ENCODE data around the gene UCK1. TPM values are rescaled to one million over a fixed set of nuclear protein-coding genes. Genes with fewer than 3 reads are reported as not detected.
"Not testable (repeated sequence)": the region's sequence is repeated elsewhere in the genome, so short reads cannot be mapped to it uniquely, and the experiment has no call there.

UCK1 gene
- total RNA-seq, 2 donors from 2014 or later = 23.3 to 23.7 TPM

DNA sequence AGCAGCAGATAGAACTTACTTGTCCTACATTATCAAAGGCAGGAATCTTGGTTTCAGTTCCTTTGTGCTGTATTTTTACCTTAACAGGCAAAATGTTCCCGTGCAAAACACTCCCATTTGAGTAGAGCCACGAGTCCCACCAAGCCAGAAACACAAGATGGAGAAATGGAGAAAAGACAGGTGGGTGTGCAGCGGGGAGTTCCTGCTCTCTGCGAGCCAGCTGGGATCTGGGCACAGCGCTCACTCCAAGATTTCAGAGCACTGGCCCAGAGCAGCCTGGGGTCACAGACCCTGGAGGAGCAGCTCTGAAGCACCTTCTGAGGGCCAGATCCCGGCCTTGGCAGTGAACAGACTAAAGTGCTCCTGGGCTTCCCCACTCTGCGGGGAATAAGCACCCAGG is 2.9 kb downstream of the UCK1 start:
- DNase-seq = no peak
- intact Hi-C loops (cut with DNase I) = no loop called here
- ATAC-seq = no peak

DNA sequence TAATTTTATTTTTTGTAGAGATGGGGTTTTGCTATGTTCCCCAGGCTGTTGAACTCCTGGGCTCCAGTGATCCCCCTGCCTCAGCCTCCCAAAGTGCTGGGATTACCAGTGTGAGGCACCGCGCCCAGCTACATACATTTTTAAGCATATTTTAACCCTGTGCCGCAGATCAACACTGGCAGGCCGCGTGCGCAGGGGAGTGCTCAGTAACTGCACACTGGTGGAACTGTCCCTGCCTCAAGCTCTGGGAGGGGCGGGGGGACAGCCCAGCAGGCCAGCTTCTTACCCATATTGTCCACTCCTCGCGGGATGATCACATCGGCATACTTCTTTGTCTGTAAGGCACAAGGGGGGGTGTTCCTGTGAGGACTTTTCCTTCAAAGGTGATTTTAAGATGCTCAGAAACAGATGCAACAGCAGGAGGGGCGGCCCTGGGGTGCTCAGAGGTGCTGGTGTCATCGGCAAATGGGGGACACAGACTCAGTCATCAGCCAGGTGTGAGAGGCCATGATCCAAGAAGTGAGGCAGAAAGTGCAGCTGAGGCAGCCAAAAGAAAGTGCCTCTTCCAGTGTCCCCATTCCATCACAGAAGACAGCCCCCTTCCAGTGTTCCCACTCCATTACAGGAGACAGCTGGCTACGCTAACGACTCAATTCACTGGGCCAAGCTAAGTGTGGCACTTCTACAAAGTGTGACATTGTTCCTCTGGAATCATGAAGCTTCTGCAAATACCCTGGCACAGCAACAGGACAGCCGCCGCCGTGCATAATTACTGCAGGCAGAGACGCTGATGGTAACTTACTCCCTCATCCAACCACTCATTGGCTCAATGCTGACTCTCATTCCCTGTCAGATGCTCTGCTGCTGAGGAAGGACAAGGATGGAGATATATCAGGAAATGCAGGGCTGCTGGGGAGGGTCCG is 5.2 kb downstream of the UCK1 start:
- intact Hi-C loops (cut with DNase I) = no loop called here
- peak in 1 of 2 donors; percentile 25 for ATAC-seq
- DNase-seq = no peak

DNA sequence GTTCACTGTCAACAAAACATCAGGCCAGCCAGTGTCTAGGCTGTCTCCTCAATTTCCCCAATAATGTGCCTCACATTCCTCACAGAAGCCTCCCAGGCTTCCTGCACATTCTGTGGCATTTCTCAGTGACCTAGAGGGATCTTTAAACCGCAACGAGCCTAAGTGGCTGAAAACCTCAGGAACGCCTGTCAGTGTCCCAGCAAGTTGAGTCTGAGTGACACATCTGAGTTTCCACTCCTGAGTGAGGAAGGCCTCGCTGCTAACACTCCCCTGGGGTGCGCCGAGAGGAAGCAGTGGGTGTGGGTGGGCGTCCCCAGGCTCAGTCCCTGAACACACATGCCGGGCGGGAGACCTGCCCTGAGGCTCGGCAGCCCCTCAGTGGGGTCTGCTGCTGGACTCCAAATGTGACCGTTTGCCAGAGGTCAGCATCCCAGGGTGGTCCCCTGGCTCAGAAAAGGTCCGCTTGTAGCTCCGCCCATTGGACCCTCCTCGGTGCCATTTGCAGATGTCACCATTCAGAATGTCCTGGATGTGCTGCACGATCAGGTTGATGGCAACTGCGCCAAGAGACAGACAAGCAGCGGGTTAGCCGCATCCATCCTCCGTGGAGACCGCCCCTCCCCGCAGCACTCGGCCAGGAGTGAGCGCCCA is 6.3 kb downstream of the UCK1 start:
- intact Hi-C loops (cut with DNase I) = no loop called here
- ATAC-seq (no peak), DNase-seq (no peak)

DNA sequence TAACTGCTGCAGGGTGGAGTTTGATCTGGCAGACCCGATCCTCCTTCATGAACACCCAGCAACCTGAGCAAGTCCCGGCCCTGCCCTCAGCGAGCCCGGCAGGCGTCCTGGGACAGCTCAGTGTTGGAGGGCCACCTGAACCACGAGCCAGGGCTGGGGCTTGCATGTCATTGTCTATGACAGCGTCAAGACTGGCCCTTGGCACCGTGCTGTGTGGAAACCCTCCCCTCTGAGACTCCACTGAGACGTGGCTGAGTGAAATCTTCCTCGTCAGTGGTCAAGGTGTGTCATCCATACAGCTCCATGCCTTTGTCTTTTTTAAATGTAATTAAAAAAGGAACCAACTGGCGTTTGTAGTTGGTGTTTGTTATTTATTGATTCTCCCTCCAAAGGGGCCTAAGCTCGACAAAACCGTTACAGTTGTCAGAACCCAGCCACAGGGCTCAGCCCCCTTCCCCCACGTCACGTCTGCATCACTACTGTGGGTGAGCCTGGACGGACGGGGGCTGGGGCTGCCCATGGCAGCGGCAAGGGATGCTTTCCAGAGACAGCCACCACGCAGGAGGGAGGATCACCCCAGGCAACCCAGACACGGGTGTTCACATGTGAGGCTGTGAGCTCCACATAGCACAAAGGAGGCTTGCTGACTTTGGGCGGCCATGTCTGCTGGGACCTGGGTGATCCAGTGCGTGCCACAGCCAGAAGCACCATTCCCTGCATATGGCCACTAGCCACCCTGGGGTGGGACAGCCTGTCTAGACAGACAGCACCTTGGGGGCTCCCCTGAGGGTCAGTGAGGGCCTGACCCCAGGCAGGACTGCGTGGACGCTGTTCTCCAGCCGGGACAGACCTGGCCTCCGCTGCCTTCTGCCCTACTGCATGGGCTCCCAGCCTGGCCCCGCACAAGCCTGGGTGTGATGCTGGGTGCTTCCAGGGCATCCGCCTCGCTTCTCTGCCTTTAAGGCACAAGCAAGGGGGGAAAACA is 7.3 kb downstream of the UCK1 start:
- DNase-seq (no peak), ATAC-seq (peak in 1 of 2 donors; percentile 9)
- intact Hi-C loops (cut with DNase I) = no loop called here

- DNase-seq = no peak
- ATAC-seq = no peak
- intact Hi-C loops (cut with DNase I) = no loop called here
Measured at GRCh38 chr9:131523086-131523388, 8.0 kb downstream of the UCK1 start.

- intact Hi-C loops (cut with DNase I) = no loop called here
- ATAC-seq (no peak), DNase-seq (no peak)
Measured at GRCh38 chr9:131522257-131523085, 8.6 kb downstream of the UCK1 start.

- DNase-seq (no peak), ATAC-seq (no peak)
- intact Hi-C loops (cut with DNase I) = no loop called here
Measured at GRCh38 chr9:131521822-131522221, 9.2 kb downstream of the UCK1 start.

DNA sequence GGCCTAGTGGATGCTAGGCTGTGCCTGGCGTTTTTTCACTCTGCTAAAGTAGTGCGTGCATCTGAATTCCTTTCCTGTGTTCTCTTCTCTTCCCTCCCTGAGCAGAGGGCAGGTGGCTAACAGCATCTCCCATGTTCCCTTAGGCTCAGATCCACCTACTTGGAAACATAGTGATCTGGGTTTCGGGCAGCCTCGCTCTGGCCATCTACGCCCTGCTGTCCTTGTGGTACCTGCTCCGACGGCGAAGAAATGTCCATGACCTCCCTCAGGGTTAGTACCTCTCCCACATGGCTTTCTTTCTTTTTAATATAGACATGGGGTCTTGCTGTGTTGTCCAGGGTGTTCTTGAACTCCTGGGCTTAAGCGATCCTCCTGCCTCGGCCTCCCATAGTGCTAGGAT is 9.9 kb downstream of the UCK1 start:
- ATAC-seq = no peak
- intact Hi-C loops (cut with DNase I) = no loop called here
- no peak for DNase-seq

DNA sequence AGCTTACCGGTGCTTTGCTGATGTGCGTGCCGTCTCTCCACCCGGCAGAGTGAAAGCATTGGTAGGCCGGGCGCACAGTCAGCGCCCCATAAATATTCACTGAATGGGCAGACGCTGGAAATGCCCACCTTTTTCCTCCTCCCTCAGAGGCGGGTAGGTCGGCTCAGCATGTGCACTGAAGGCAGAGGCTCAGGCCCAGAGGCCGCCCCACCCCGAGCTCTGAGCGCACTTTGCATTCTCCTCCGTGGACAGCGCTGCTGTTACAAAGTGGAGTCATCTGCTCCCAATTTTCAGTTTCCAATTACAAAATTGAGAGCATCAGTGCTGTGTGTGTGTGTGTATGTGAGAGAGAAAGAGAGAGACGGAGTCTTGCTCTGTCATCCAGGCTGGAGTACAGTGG is 10.6 kb downstream of the UCK1 start:
- intact Hi-C loops (cut with DNase I) = no loop called here
- no peak for ATAC-seq
- no peak for DNase-seq

- ATAC-seq = no peak
- intact Hi-C loops (cut with DNase I) = no loop called here
- DNase-seq = no peak
Measured at GRCh38 chr9:131518553-131518952, 12.5 kb downstream of the UCK1 start.

DNA sequence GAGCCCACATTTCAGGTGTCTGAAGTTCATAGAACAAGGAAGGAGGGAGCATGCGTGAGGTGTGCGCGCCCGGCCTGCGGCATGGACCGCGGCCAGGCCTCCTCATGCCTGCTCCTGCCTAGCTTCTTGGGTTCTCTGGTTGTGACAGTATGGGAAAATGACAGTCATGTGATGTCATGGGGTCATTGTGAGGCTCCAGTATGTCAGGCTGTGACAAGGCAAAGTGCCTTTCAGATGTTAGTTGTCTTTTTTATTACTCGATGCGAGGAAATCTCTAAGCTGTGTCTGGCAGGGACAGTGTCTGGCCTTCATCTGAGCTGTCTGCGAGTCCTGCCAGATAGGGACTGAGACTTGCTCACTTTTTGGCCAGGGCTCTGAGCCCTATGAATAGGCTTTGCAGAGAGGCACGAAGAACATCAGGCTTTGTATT is 13.3 kb downstream of the UCK1 start:
- ATAC-seq = peak; percentile 92
- intact Hi-C loops (cut with DNase I) = no loop called here
- peak; percentile 59 for DNase-seq

DNA sequence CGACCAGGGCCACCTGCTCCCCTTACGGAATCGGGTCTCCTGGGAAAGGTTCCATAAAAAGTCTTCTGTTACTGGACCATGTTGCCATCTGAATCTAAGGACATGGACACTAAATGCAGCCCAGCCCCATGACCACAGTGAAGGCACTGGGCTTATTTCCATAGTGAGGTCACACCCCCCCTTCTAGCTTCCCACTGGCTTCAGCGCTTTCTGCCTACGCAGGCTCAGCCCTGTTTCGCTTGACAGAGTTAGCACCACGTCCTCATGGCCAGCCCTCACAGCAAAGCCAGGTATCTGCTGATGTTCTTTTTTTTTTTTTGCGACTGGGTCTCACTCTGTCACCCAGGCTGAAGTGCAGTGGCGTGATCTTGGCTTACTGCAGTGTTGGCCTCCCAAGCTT is 14.1 kb downstream of the UCK1 start:
- DNase-seq = no peak
- no peak for ATAC-seq
- intact Hi-C loops (cut with DNase I) = no loop called here

DNA sequence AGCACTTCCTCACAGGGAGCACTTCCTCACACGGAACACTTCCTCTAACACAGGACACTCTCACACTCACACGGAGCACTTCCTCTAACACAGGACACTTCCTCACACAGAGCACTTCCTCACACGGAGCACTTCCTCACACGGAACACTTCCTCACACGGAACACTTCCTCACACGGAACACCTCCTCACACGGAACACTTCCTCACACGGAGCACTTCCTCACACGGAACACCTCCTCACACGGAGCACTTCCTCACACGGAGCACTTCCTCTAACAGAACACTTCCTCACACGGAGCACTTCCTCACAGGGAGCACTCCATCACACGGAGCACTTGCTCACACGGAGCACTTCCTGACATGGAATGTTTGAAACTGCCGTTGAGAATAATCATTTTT is 15.0 kb downstream of the UCK1 start:
- intact Hi-C loops (cut with DNase I) = no loop called here

DNA sequence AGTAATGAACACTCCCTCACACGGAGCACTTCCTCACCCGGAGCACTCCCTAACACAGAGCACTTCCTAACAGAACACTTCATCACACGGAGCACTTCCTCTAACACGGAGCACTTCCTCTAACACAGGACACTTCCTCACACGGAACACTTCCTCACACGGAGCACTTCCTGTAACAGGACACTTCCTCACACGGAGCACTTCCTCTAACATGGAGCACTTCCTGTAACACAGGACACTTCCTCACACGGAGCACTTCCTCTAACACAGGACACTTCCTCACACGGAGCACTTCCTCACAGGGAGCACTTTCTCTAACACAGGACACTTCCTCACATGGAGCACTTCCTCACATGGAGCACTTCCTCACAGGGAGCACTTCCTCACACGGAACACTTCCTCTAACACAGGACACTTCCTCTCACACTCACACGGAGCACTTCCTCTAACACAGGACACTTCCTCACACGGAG is 15.5 kb downstream of the UCK1 start:
- ATAC-seq; intact Hi-C loops (cut with DNase I); DNase-seq: not testable (repeated sequence)

More for the DNA sequence above, 15.0 kb downstream of the UCK1 start:
- no peak for DNase-seq
- ATAC-seq = no peak

DNA sequence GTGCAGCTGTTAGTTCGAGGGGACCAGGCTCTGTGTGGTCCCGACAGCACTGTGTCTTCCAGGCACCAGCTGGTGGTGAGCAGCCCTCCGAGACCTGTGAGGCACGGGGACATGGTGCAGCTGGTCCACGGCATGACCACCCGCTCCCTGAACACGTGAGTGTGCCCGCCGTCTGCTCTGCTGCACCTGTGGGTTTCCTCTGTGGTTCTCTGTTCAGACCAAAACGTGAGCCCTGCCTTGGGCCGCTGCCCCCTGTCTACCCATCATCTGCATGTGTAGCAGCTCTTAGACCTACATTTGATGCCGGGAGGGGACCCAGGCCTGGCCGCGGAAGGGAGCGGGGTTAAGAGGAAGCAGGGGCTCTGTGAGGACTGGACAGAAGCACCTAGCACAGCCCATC is 17.9 kb downstream of the UCK1 start:
- ATAC-seq (no peak), DNase-seq (no peak)
- intact Hi-C loops (cut with DNase I) = no loop called here

- intact Hi-C loops (cut with DNase I) = no loop called here
- DNase-seq = no peak
Measured at GRCh38 chr9:131511880-131512279, 19.2 kb downstream of the UCK1 start.

DNA sequence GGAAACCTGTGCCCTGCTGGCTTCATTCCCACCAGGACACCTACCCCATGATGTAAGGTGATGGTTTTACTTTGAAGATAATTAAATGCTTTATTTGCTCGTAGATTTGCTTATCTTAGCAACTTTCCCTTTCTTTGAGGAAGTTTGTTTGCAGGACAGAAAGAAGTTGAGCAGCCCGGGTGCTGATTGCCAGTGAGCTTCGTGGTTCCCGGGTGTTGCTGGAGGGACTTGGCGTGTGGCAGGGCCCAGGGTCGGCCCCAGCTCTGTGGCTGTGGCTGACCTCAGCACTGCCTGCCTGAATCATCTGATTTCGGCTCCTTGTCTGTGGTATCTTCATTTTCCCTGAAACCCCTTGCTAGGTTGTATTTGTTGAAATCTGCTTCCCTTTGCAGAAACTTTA is 19.6 kb downstream of the UCK1 start:
- DNase-seq = no peak
- intact Hi-C loops (cut with DNase I) = no loop called here
- ATAC-seq = no peak

More at GRCh38 chr9:131511880-131512279, 19.2 kb downstream of the UCK1 start:
- no peak for ATAC-seq

- DNase-seq (no peak), ATAC-seq (no peak)
- intact Hi-C loops (cut with DNase I) = loop anchor here in 1 of 2 donors (10.0 kb wide), 1 partner anchor 240 kb away; the partner anchor contains the start of gene RAPGEF1
Measured at GRCh38 chr9:131505012-131505411, 26.1 kb downstream of the UCK1 start.
